ENCODE measurements around the gene SENP3. TPM values are rescaled to one million over a fixed set of nuclear protein-coding genes. Genes with fewer than 3 reads are reported as not detected.

Gene SENP3
- total RNA-seq, 4 donors from 2014 or later = 31.4 to 47.7 (median 43.7) TPM

GRCh38 chr17:7541074-7541621 is 20.6 kb upstream of the SENP3 start:
- peaks cover 0 to 13% (median 0%) of the 10 kb centered on the region in 4 donors for H3K9me3 ChIP-seq
- no peaks in the 10 kb centered on the region for H3K36me3 ChIP-seq
- H3K27me3 ChIP-seq = no peaks in the 10 kb centered on the region
- no peaks in the 10 kb centered on the region for H3K4me1 ChIP-seq
- no peak for DNase-seq
- TF ChIP-seq CTCF (IDR thresholded peaks at IDR 0.05) (no peak), POLR2A (IDR thresholded peaks at IDR 0.05) (no peak)
- no peak overlapping the region for H3K4me3 ChIP-seq
- H3K27ac ChIP-seq = no peak overlapping the region

GRCh38 chr17:7544911-7545310 is 16.8 kb upstream of the SENP3 start:
- DNase-seq = no peak
- Histone ChIP-seq H3K4me3 (no peak overlapping the region), H3K27ac (no peak overlapping the region), H3K36me3 (no peaks in the 10 kb centered on the region), H3K27me3 (no peaks in the 10 kb centered on the region), H3K4me1 (peaks cover 0 to 13% (median 9%) of the 10 kb centered on the region in 4 donors), H3K9me3 (no peaks in the 10 kb centered on the region)
- TF ChIP-seq CTCF (IDR thresholded peaks at IDR 0.05) = no peak
- no peak for TF ChIP-seq POLR2A (IDR thresholded peaks at IDR 0.05)

- peaks cover 0 to 19% (median 13%) of the 10 kb centered on the region in 4 donors for H3K4me1 ChIP-seq
- H3K9me3 ChIP-seq = no peaks in the 10 kb centered on the region
- peak in 3 of 6 experiments; percentile 5 to 16 (median 10) for TF ChIP-seq CTCF (IDR thresholded peaks at IDR 0.05)
- TF ChIP-seq POLR2A (IDR thresholded peaks at IDR 0.05) = peak in 1 of 2 donors; percentile 40
- DNase-seq = peak; percentile 74 to 88 (median 81)
- no peaks in the 10 kb centered on the region for H3K27me3 ChIP-seq
- peak within 1 kb of the TSS; percentile 64 to 80 (median 72) for H3K4me3 ChIP-seq
- H3K27ac ChIP-seq = peak within 1 kb of the TSS; percentile 85 to 94 (median 92)
- no peaks in the 10 kb centered on the region for H3K36me3 ChIP-seq
Observed at GRCh38 chr17:7548585-7549400, 12.9 kb upstream of the SENP3 start, which contains the start of gene TNFSF12. Gene TNFSF12 (plus strand): TSS chr17:7549058. CDS start chr17:7549154, 96 bp downstream.

- peaks cover 0 to 19% (median 13%) of the 10 kb centered on the region in 4 donors for H3K4me1 ChIP-seq
- no peak for TF ChIP-seq CTCF (IDR thresholded peaks at IDR 0.05)
- TF ChIP-seq POLR2A (IDR thresholded peaks at IDR 0.05) = no peak
Observed at GRCh38 chr17:7549401-7550055, 12.2 kb upstream of the SENP3 start.

GRCh38 chr17:7550344-7550743 is 11.4 kb upstream of the SENP3 start:
- DNase-seq = no peak
- Histone ChIP-seq H3K4me1 (peaks cover 0 to 19% (median 13%) of the 10 kb centered on the region in 4 donors), H3K27ac (peak overlapping the region in 2 of 4 donors; percentile 91 to 94), H3K27me3 (no peaks in the 10 kb centered on the region), H3K4me3 (no peak overlapping the region), H3K36me3 (no peaks in the 10 kb centered on the region), H3K9me3 (no peaks in the 10 kb centered on the region)
- TF ChIP-seq CTCF (IDR thresholded peaks at IDR 0.05) = no peak
- no peak for TF ChIP-seq POLR2A (IDR thresholded peaks at IDR 0.05)

More at GRCh38 chr17:7549401-7550055, 12.2 kb upstream of the SENP3 start:
- H3K4me3 ChIP-seq = peak overlapping the region; percentile 64 to 80 (median 72)
- peak in 2 of 3 donors; percentile 55 to 57 for DNase-seq
- peak overlapping the region; percentile 85 to 94 (median 92) for H3K27ac ChIP-seq
- no peaks in the 10 kb centered on the region for H3K9me3 ChIP-seq
- no peaks in the 10 kb centered on the region for H3K27me3 ChIP-seq
- no peaks in the 10 kb centered on the region for H3K36me3 ChIP-seq

Data from Peyer's patch (tissue), 4 donors.